Small intestine (tissue), 7 donors: ENCODE measurements around the gene TMED10. TPM values are rescaled to one million over a fixed set of nuclear protein-coding genes. Genes with fewer than 3 reads are reported as not detected.

Experiments
- DNase-seq, 2 donors: peaks; one replicate each; pipeline versions ENCODE4 v3.0.0 to v3.0.0-alpha.2; 2013
- FAIRE-seq: peaks from 2 replicates; lab custom pipeline; 2012; peaks lifted over from hg19 to GRCh38; lab: Jason Lieb, UNC
- H3K27ac ChIP-seq, 3 donors: one replicate each; pipeline ENCODE4 v1.5.1; 2013; ENCODE audit warnings: low read length in 2 of 3, mild to moderate bottlenecking in 2 of 3, control low read depth in 1 of 3, inconsistent platforms in 1 of 3, low read depth in 1 of 3, moderate library complexity in 1 of 3
- H3K27me3 ChIP-seq, 3 donors: one replicate each; pipeline ENCODE4 v1.6.1; 2013; ENCODE audit warnings: low read length in 3 of 3, inconsistent platforms in 1 of 3; ENCODE audit not compliant: control insufficient read depth in 3 of 3, insufficient read depth in 3 of 3
- H3K36me3 ChIP-seq, 3 donors: one replicate each; pipeline ENCODE4 v1.6.1; 2013; ENCODE audit warnings: low read length in 3 of 3, inconsistent platforms in 1 of 3, low read depth in 1 of 3, mild to moderate bottlenecking in 1 of 3, moderate library complexity in 1 of 3; ENCODE audit not compliant: control insufficient read depth in 3 of 3, insufficient read depth in 2 of 3
- H3K4me1 ChIP-seq, 3 donors: one replicate each; pipeline ENCODE4 v1.6.1; 2013; ENCODE audit warnings: low read length in 2 of 3, inconsistent platforms in 1 of 3, low read depth in 1 of 3, mild to moderate bottlenecking in 1 of 3, moderate library complexity in 1 of 3; ENCODE audit not compliant: control insufficient read depth in 3 of 3, insufficient read depth in 2 of 3
- H3K4me3 ChIP-seq, 3 donors: one replicate each; pipeline ENCODE4 v1.5.1; 2013; ENCODE audit warnings: low read length in 3 of 3, control low read depth in 1 of 3, inconsistent platforms in 1 of 3, low read depth in 1 of 3, mild to moderate bottlenecking in 1 of 3, moderate library complexity in 1 of 3
- H3K9me3 ChIP-seq, 2 donors: one replicate each; pipeline ENCODE4 v1.6.1; 2013; ENCODE audit warnings: low read depth in 1 of 2, low read length in 1 of 2; ENCODE audit not compliant: control insufficient read depth in 2 of 2, insufficient read depth in 1 of 2
- WGBS, 3 donors: extraction: QIAGEN DNeasy Blood & Tissue Kit; methylation state at CpG; one replicate each; pipeline ENCODE4 v1.1.7; 2013; 5-methylcytosine and 5-hydroxymethylcytosine counted together
- polyA plus RNA-seq, 4 donors: library from polyadenylated mRNA; stranded (reverse) in 3 of 4; unstranded in 1 of 4; fragments of 200-250 nt in 3 of 4; fragments of 120-200 nt in 1 of 4; gene quantifications; one replicate each; pipeline versions ENCODE4 v1.2.1 to v1.2.3, GENCODE V29; 2013
- donor health status: healthy with polysubstance abuse.
- donor health status: control.
- donor health status: control.
- donor health status: Bipolar disorder and iron deficiency.
- donor health status: healthy.

The TMED10 gene
- polyA plus RNA-seq, 4 donors = 26.4 to 260 (median 135) TPM

- peaks cover 0 to 3% (median 2%) of the 10 kb centered on the region in 3 donors for H3K4me1 ChIP-seq
- FAIRE-seq (no peak), DNase-seq (no peak)
- 62 to 74% (median 62%) methylated on average over 3 of the region's 3 CpGs for WGBS, 3 donors
- H3K36me3 ChIP-seq = peaks cover 6 to 20% (median 16%) of the 10 kb centered on the region in 3 donors
- H3K27me3 ChIP-seq = no peaks in the 10 kb centered on the region
- no peak overlapping the region for H3K27ac ChIP-seq
- H3K4me3 ChIP-seq = no peak overlapping the region
- no peaks in the 10 kb centered on the region for H3K9me3 ChIP-seq
Measured at GRCh38 chr14:75120541-75121291, 55.7 kb downstream of the TMED10 start.

- no peak for DNase-seq
- H3K36me3 ChIP-seq = peaks cover 7 to 22% (median 19%) of the 10 kb centered on the region in 3 donors
- no peak overlapping the region for H3K27ac ChIP-seq
- H3K4me1 ChIP-seq = no peaks in the 10 kb centered on the region
- no peaks in the 10 kb centered on the region for H3K27me3 ChIP-seq
- WGBS, 3 donors = 90 to 98% (median 98%) methylated on average over 2 of the region's 2 CpGs
- FAIRE-seq = no peak
- no peaks in the 10 kb centered on the region for H3K9me3 ChIP-seq
- no peak overlapping the region for H3K4me3 ChIP-seq
Measured at GRCh38 chr14:75119056-75119455, 57.4 kb downstream of the TMED10 start.

GRCh38 chr14:75113932-75114539 lies 62.4 kb downstream of the TMED10 start:
- 67 to 81% (median 79%) methylated on average over 5 of the region's 5 CpGs for WGBS, 3 donors
- no peaks in the 10 kb centered on the region for H3K27me3 ChIP-seq
- peaks cover 14 to 31% (median 30%) of the 10 kb centered on the region in 3 donors for H3K36me3 ChIP-seq
- no peak for DNase-seq
- H3K9me3 ChIP-seq = no peaks in the 10 kb centered on the region
- no peak overlapping the region for H3K27ac ChIP-seq
- no peak overlapping the region for H3K4me3 ChIP-seq
- FAIRE-seq = no peak
- no peaks in the 10 kb centered on the region for H3K4me1 ChIP-seq

GRCh38 chr14:75109877-75110276 lies 66.5 kb downstream of the TMED10 start:
- peaks cover 11 to 37% (median 31%) of the 10 kb centered on the region in 3 donors for H3K36me3 ChIP-seq
- H3K9me3 ChIP-seq = no peaks in the 10 kb centered on the region
- 87 to 95% (median 89%) methylated on average over 2 of the region's 2 CpGs for WGBS, 3 donors
- H3K4me3 ChIP-seq = no peak overlapping the region
- H3K27me3 ChIP-seq = no peaks in the 10 kb centered on the region
- no peaks in the 10 kb centered on the region for H3K4me1 ChIP-seq
- H3K27ac ChIP-seq = no peak overlapping the region
- FAIRE-seq (no peak), DNase-seq (no peak)

- no peaks in the 10 kb centered on the region for H3K4me1 ChIP-seq
- H3K4me3 ChIP-seq = no peak overlapping the region
- no peak overlapping the region for H3K27ac ChIP-seq
- 60 to 76% (median 65%) methylated on average over 3 of the region's 3 CpGs for WGBS, 3 donors
- H3K9me3 ChIP-seq = no peaks in the 10 kb centered on the region
- no peaks in the 10 kb centered on the region for H3K27me3 ChIP-seq
- FAIRE-seq (no peak), DNase-seq (no peak)
- peaks cover 9 to 42% (median 29%) of the 10 kb centered on the region in 3 donors for H3K36me3 ChIP-seq
Measured at GRCh38 chr14:75107186-75107585, 69.2 kb downstream of the TMED10 start.

- 84 to 92% (median 86%) methylated on average over 4 of the region's 4 CpGs for WGBS, 3 donors
- Histone ChIP-seq H3K4me1 (peaks cover 0 to 17% (median 0%) of the 10 kb centered on the region in 3 donors), H3K4me3 (no peak overlapping the region), H3K27ac (no peak overlapping the region), H3K27me3 (no peaks in the 10 kb centered on the region), H3K36me3 (peaks cover 14 to 43% (median 17%) of the 10 kb centered on the region in 3 donors), H3K9me3 (no peaks in the 10 kb centered on the region)
- FAIRE-seq = no peak
- DNase-seq = no peak
Measured at GRCh38 chr14:75101491-75101890, 74.9 kb downstream of the TMED10 start.

GRCh38 chr14:75098682-75099081 lies 77.7 kb downstream of the TMED10 start:
- Histone ChIP-seq H3K9me3 (no peaks in the 10 kb centered on the region), H3K27me3 (no peaks in the 10 kb centered on the region), H3K4me1 (peaks cover 0 to 17% (median 0%) of the 10 kb centered on the region in 3 donors), H3K36me3 (peaks cover 6 to 44% (median 13%) of the 10 kb centered on the region in 3 donors), H3K27ac (no peak overlapping the region), H3K4me3 (no peak overlapping the region)
- DNase-seq (no peak), FAIRE-seq (no peak)
- 9 to 48% (median 45%) methylated on average over 1 of the region's 1 CpG for WGBS, 3 donors

GRCh38 chr14:75098212-75098611 lies 78.2 kb downstream of the TMED10 start:
- peak; percentile 66 to 76 for DNase-seq
- Histone ChIP-seq H3K36me3 (peaks cover 8 to 44% (median 13%) of the 10 kb centered on the region in 3 donors), H3K4me3 (no peak overlapping the region), H3K4me1 (peaks cover 0 to 17% (median 0%) of the 10 kb centered on the region in 3 donors), H3K9me3 (no peaks in the 10 kb centered on the region), H3K27ac (no peak overlapping the region), H3K27me3 (no peaks in the 10 kb centered on the region)
- FAIRE-seq = no peak
